Fibroblast of lung (primary cell): ENCODE data around the gene FAHD2A. TPM values are rescaled to one million over a fixed set of nuclear protein-coding genes. Genes with fewer than 3 reads are reported as not detected.
A peak's percentile ranks its signal among the peaks of the same experiment; 100 is the strongest.

ENCODE experiments used
- DNase-seq, 2 donors: peaks; one replicate each; pipeline versions ENCODE4 v3.0.0 to v3.0.0-alpha.2; 2010; ENCODE audit warnings: low read depth in 2 of 2
- H2AFZ ChIP-seq: 2 replicates; pipeline ENCODE4 v1.5.1; 2012; ENCODE audit warnings: low read length, control low read depth, inconsistent platforms
- H3K27ac ChIP-seq: 2 replicates; pipeline ENCODE4 v1.5.1; 2011; ENCODE audit warnings: low read length, control low read depth; ENCODE audit not compliant: insufficient read depth
- H3K27me3 ChIP-seq: 2 replicates; pipeline ENCODE4 v1.5.1; 2011; ENCODE audit warnings: mild to moderate bottlenecking, low read length; ENCODE audit not compliant: control insufficient read depth, insufficient read depth
- H3K36me3 ChIP-seq: 2 replicates; pipeline ENCODE4 v1.5.1; 2011; ENCODE audit warnings: low read length; ENCODE audit not compliant: control insufficient read depth, insufficient read depth
- H3K4me1 ChIP-seq: 2 replicates; pipeline ENCODE4 v1.5.1; 2011; ENCODE audit warnings: low read length; ENCODE audit not compliant: control insufficient read depth, insufficient read depth; ENCODE audit errors: extremely low read depth
- H3K4me2 ChIP-seq: 2 replicates; pipeline ENCODE4 v1.5.1; 2011; ENCODE audit warnings: low read length, control low read depth; ENCODE audit not compliant: insufficient read depth; ENCODE audit errors: extremely low read depth
- H3K4me3 ChIP-seq, 4 experiments: fragments of 200-600 bp in 1 of 4; sonication (generic) in 1 of 4; replicated peaks in 1 of 4; 2 replicates each; pipeline ENCODE4 v1.5.1; 2011 to 2016; ENCODE audit warnings: low read length in 4 of 4, low read depth in 3 of 4, mild to moderate bottlenecking in 3 of 4, control low read depth in 2 of 4, inconsistent platforms in 1 of 4, mixed read lengths in 1 of 4; ENCODE audit not compliant: insufficient read depth in 1 of 4; ENCODE audit errors: control extremely low read depth in 1 of 4
- H3K79me2 ChIP-seq: 2 replicates; pipeline ENCODE4 v1.5.1; 2012; ENCODE audit warnings: mild to moderate bottlenecking, low read length, inconsistent platforms; ENCODE audit not compliant: control insufficient read depth, insufficient read depth
- H3K9ac ChIP-seq: 2 replicates; pipeline ENCODE4 v1.5.1; 2011; ENCODE audit warnings: mild to moderate bottlenecking, low read length, control low read depth; ENCODE audit not compliant: insufficient read depth
- H3K9me3 ChIP-seq: 2 replicates; pipeline ENCODE4 v1.5.1; 2012; ENCODE audit warnings: low read depth, low read length; ENCODE audit not compliant: control insufficient read depth, insufficient read depth
- H4K20me1 ChIP-seq: 2 replicates; pipeline ENCODE4 v1.5.1; 2011; ENCODE audit warnings: low read length; ENCODE audit not compliant: control insufficient read depth, insufficient read depth; ENCODE audit errors: extremely low read depth
- EZH2 ChIP-seq: IDR thresholded peaks from 2 replicates; pipeline ENCODE4 v1.5.1; 2012; ENCODE audit warnings: low read length, control low read depth, mild to moderate bottlenecking; ENCODE audit errors: missing control alignments
- polyA plus RNA-seq, 2 donors: library from polyadenylated mRNA; depleted of rRNA in 1 of 2; stranded (reverse) in 1 of 2; unstranded in 1 of 2; fragments of >200 nt; gene quantifications; 2 replicates each; pipeline ENCODE4 v1.2.1, GENCODE V29; 2011 to 2012; ENCODE audit warnings: missing spikeins in 1 of 2
- total RNA-seq: library from RNA; depleted of rRNA; stranded (reverse); fragments of >200 nt; gene quantifications from 2 replicates; pipeline ENCODE4 v1.2.1, GENCODE V29; 2014
- TF ChIP-seq, protein P1 (sequence below), 2 donors: IDR thresholded peaks in 1 of 2; conservative IDR thresholded peaks in 1 of 2; 1 replicate in 1 of 2; 2 replicates in 1 of 2; pipeline ENCODE4 v1.5.1; 2011 to 2012; ENCODE audit warnings: low read length in 2 of 2, control low read depth in 1 of 2, inconsistent platforms in 1 of 2, low read depth in 1 of 2, mild to moderate bottlenecking in 1 of 2

FAHD2A gene
- total and polyA plus RNA-seq, 2 donors (not counting 1 experiment from before 2014, with no cell fraction given): 22.1 to 32.5 TPM

DNA sequence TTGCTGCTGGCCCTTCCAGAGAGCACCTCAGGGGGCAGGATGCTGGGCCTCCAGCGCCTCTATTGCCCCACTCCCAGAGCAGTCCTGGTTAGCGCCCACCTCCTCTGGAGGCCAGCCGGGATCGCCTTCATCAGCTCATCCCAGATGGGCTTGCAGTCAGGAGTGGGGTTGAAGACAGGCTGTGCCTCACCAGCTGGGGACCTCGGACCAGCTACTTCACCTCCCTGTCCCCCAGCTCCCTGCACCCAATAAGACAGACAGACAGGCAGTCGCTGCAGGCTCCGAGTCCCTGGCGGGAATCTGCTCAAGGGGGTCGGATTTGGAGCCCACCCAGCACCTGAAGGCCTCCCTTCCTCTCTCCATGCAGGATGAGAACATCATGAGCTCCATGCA is 18.9 kb upstream of the FAHD2A start:
- H3K27me3 ChIP-seq: no peaks in the 10 kb centered on the region
- H3K79me2 ChIP-seq: no peaks in the 10 kb centered on the region
- H3K27ac ChIP-seq: no peak overlapping the region
- TF ChIP-seq EZH2: no peak
- TF ChIP-seq, protein P1, sequence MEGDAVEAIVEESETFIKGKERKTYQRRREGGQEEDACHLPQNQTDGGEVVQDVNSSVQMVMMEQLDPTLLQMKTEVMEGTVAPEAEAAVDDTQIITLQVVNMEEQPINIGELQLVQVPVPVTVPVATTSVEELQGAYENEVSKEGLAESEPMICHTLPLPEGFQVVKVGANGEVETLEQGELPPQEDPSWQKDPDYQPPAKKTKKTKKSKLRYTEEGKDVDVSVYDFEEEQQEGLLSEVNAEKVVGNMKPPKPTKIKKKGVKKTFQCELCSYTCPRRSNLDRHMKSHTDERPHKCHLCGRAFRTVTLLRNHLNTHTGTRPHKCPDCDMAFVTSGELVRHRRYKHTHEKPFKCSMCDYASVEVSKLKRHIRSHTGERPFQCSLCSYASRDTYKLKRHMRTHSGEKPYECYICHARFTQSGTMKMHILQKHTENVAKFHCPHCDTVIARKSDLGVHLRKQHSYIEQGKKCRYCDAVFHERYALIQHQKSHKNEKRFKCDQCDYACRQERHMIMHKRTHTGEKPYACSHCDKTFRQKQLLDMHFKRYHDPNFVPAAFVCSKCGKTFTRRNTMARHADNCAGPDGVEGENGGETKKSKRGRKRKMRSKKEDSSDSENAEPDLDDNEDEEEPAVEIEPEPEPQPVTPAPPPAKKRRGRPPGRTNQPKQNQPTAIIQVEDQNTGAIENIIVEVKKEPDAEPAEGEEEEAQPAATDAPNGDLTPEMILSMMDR (conservative IDR thresholded peaks at IDR 0.05 in 1 of 2, IDR thresholded peaks at IDR 0.05 in 1 of 2; ENCODE audit: low read depth in 1 of 2, low read length in 2 of 2): no peak
- H3K4me3 ChIP-seq: no peak overlapping the region
- H3K36me3 ChIP-seq: no peaks in the 10 kb centered on the region
- no peak for DNase-seq
- H4K20me1 ChIP-seq: no peaks in the 10 kb centered on the region
- H2AFZ ChIP-seq: no peak overlapping the region
- H3K9me3 ChIP-seq: no peaks in the 10 kb centered on the region
- no peaks in the 10 kb centered on the region for H3K4me1 ChIP-seq
- H3K4me2 ChIP-seq: no peak overlapping the region
- no peak overlapping the region for H3K9ac ChIP-seq

DNA sequence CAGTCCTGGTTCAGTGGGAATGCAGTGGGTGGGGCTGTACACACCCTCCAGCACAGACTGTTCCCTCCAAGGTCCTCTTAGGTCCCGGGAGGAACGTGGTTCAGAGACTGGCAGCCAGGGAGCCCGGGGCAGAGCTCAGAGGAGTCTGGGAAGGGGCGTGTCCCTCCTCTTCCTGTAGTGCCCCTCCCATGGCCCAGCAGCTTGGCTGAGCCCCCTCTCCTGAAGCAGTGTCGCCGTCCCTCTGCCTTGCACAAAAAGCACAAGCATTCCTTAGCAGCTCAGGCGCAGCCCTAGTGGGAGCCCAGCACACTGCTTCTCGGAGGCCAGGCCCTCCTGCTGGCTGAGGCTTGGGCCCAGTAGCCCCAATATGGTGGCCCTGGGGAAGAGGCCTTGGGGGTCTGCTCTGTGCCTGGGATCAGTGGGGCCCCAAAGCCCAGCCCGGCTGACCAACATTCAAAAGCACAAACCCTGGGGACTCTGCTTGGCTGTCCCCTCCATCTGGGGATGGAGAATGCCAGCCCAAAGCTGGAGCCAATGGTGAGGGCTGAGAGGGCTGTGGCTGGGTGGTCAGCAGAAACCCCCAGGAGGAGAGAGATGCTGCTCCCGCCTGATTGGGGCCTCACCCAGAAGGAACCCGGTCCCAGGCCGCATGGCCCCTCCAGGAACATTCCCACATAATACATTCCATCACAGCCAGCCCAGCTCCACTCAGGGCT is 17.5 kb upstream of the FAHD2A start:
- H3K4me1 ChIP-seq: no peaks in the 10 kb centered on the region
- TF ChIP-seq, protein P1 (conservative IDR thresholded peaks at IDR 0.05 in 1 of 2, IDR thresholded peaks at IDR 0.05 in 1 of 2; ENCODE audit: low read depth in 1 of 2, low read length in 2 of 2): no peak
- no peak for TF ChIP-seq EZH2
- no peaks in the 10 kb centered on the region for H3K36me3 ChIP-seq
- H2AFZ ChIP-seq: no peak overlapping the region
- no peak overlapping the region for H3K27ac ChIP-seq
- H3K9ac ChIP-seq: no peak overlapping the region
- no peaks in the 10 kb centered on the region for H4K20me1 ChIP-seq
- no peaks in the 10 kb centered on the region for H3K9me3 ChIP-seq
- DNase-seq: peak in 1 of 2 donors; percentile 8
- H3K4me3 ChIP-seq: no peak overlapping the region
- no peaks in the 10 kb centered on the region for H3K79me2 ChIP-seq
- H3K27me3 ChIP-seq: no peaks in the 10 kb centered on the region
- no peak overlapping the region for H3K4me2 ChIP-seq

DNA sequence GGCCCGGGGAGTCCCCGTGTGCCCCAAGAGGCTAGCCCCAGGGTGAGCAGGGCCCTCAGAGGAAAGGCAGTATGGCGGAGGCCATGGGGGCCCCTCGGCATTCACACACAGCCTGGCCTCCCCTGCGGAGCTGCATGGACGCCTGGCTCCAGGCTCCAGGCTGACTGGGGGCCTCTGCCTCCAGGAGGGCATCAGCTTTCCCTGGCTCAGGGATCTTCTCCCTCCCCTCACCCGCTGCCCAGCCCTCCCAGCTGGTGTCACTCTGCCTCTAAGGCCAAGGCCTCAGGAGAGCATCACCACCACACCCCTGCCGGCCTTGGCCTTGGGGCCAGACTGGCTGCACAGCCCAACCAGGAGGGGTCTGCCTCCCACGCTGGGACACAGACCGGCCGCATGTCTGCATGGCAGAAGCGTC is 16.9 kb upstream of the FAHD2A start:
- Histone ChIP-seq H2AFZ (no peak overlapping the region), H3K79me2 (no peaks in the 10 kb centered on the region), H3K9ac (no peak overlapping the region), H3K4me3 (no peak overlapping the region), H3K36me3 (no peaks in the 10 kb centered on the region), H4K20me1 (no peaks in the 10 kb centered on the region), H3K27ac (no peak overlapping the region), H3K4me1 (no peaks in the 10 kb centered on the region), H3K4me2 (no peak overlapping the region), H3K27me3 (no peaks in the 10 kb centered on the region), H3K9me3 (no peaks in the 10 kb centered on the region)
- no peak for DNase-seq
- no peak for TF ChIP-seq EZH2
- TF ChIP-seq, protein P1 (conservative IDR thresholded peaks at IDR 0.05 in 1 of 2, IDR thresholded peaks at IDR 0.05 in 1 of 2; ENCODE audit: low read depth in 1 of 2, low read length in 2 of 2): no peak
